K562 (cell line): Measurements from ENCODE around the gene MSS51. TPM values are rescaled to one million over a fixed set of nuclear protein-coding genes. Genes with fewer than 3 reads are reported as not detected.

Experiments
- CBFA2T3 ChIP-seq: fragments of 450-650 bp; IDR thresholded peaks from 2 replicates; pipeline ENCODE4 v1.6.1; 2017
- CTCF ChIP-seq, 3 experiments: IDR thresholded peaks in 2 of 3; conservative IDR thresholded peaks in 1 of 3; 2 replicates each; pipeline ENCODE4 v1.5.1; 2011 to 2012; ENCODE audit warnings: low read length in 3 of 3, mild to moderate bottlenecking in 3 of 3, control low read depth in 2 of 3, improper control_type of control experiment in 1 of 3, inconsistent platforms in 1 of 3, low read depth in 1 of 3, mixed read lengths in 1 of 3, moderate library complexity in 1 of 3; ENCODE audit not compliant: insufficient read depth in 2 of 3
- DNMT1 ChIP-seq: fragments of 450-650 bp; IDR thresholded peaks from 2 replicates; pipeline ENCODE4 v1.6.1; 2016; ENCODE audit warnings: antibody characterized with exemption, mild to moderate bottlenecking
- E4F1 ChIP-seq: fragments of 250-450 bp; sonication (Bioruptor Pico); IDR thresholded peaks from 2 replicates; pipeline ENCODE4 v1.5.0; 2021; ENCODE audit warnings: mild to moderate bottlenecking, borderline replicate concordance
- FUS ChIP-seq: fragments of 200-400 bp; formaldehyde crosslinking; optimal IDR thresholded peaks from 2 replicates; pipeline ENCODE3; 2017; ENCODE audit warnings: low read depth, low read length
- HCFC1 ChIP-seq: IDR thresholded peaks from 2 replicates; pipeline ENCODE4 v1.6.1; 2012; ENCODE audit warnings: low read depth, low read length, improper control_type of control experiment
- HLTF ChIP-seq: fragments of 450-650 bp; IDR thresholded peaks from 2 replicates; pipeline ENCODE4 v1.6.1; 2016
- RFX1 ChIP-seq: fragments of 450-650 bp; IDR thresholded peaks from 2 replicates; pipeline ENCODE4 v1.6.1; 2016; ENCODE audit warnings: mild to moderate bottlenecking, moderate library complexity
- TSHZ1 ChIP-seq: fragments of 250-450 bp; sonication (Bioruptor Pico); IDR thresholded peaks from 2 replicates; pipeline ENCODE4 v1.4.0; 2020; ENCODE audit warnings: mild to moderate bottlenecking, moderate library complexity
- UBTF ChIP-seq, 2 experiments: IDR thresholded peaks; 2 replicates each; pipeline ENCODE4 v1.6.1; 2012; ENCODE audit warnings: improper control_type of control experiment in 2 of 2, low read depth in 2 of 2, low read length in 2 of 2, borderline replicate concordance in 1 of 2
- ZBTB49 ChIP-seq: sonication (generic); formaldehyde crosslinking; IDR thresholded peaks from 2 replicates; pipeline ENCODE4 v1.8.0; 2022; ENCODE audit warnings: missing genetic modification reagents, mild to moderate bottlenecking, borderline replicate concordance
- ZNF507 ChIP-seq: conservative IDR thresholded peaks from 2 replicates; pipeline ENCODE4 v1.6.1; 2017; ENCODE audit warnings: missing genetic modification characterization, missing compliant biosample characterization
- ZNF511 ChIP-seq: sonication (generic); formaldehyde crosslinking; IDR thresholded peaks from 2 replicates; pipeline ENCODE4 v1.8.0; 2022; ENCODE audit warnings: mild to moderate bottlenecking, missing genetic modification reagents
- polyA plus RNA-seq, 8 experiments: library from polyadenylated mRNA; depleted of rRNA in 4 of 8; stranded (reverse) in 5 of 8; unstranded in 3 of 8; fragments of >200 nt; fragmentation: Nextera tagmentation in 2 of 8; fragmentation: Illumina TruSeq in 1 of 8; extraction: Ambion mirVana in 2 of 8; extraction: Trizol in 1 of 8; gene quantifications; 2 replicates each; pipeline versions ENCODE4 v1.2.1 to v1.2.3, GENCODE V29; 2011 to 2014; ENCODE audit warnings: inconsistent platforms in 1 of 8, missing spikeins in 1 of 8
- total RNA-seq, 7 experiments: library from RNA; depleted of rRNA in 6 of 7; stranded (reverse); fragments of >200 nt in 6 of 7; fragmentation: Illumina TruSeq in 2 of 7; extraction: Trizol in 2 of 7; gene quantifications; 2 replicates each; pipeline versions ENCODE4 v1.2.1 to v1.2.3, GENCODE V29; 2011 to 2021; ENCODE audit warnings: low replicate concordance in 1 of 7

Gene MSS51
- total and polyA plus RNA-seq, 9 of the 15 experiments (the other 6 are each of a cell fraction or from before 2014, with no cell fraction given) = 0.28 to 1.8 (median 1.2) TPM

GRCh38 chr10:73413528-73414229 lies 19.7 kb downstream of the MSS51 start, which contains the start of gene ANXA7 (continued):
- TF ChIP-seq UBTF (IDR thresholded peaks at IDR 0.05; ENCODE audit: borderline replicate concordance in 1 of 2, low read depth in 2 of 2, low read length in 2 of 2) (peak in 1 of 2 experiments; percentile 86; a peak in 1 of 4 replicates), HLTF (0 out of 2 replicates have a peak, but pooled peaks have one; percentile 71), HCFC1 (peak; percentile 10; the same call in 1 of the 2 replicates), ZNF511 (CRISPR knock-in tag) (0 out of 2 replicates have a peak, but pooled peaks have one; percentile 63), ZNF507 (tag) (no peak), CTCF (IDR thresholded peaks at IDR 0.05 in 2 of 3, conservative IDR thresholded peaks at IDR 0.05 in 1 of 3; ENCODE audit: insufficient read depth in 2 of 3, low read depth in 1 of 3, low read length in 3 of 3) (peak; percentile 45 to 73 (median 63); a peak in 5 of 6 replicates), TSHZ1 (CRISPR knock-in tag) (no peak), CBFA2T3 (0 out of 2 replicates have a peak, but pooled peaks have one; percentile 4), RFX1 (no peak), DNMT1 (no peak; the same call in 1 of the 2 replicates), ZBTB49 (CRISPR knock-in tag) (peak; percentile 87; the same call in 1 of the 2 replicates), E4F1 (CRISPR knock-in tag) (no peak), FUS (no peak)
